Measurements from ENCODE around the gene ZNF235. TPM values are rescaled to one million over a fixed set of nuclear protein-coding genes. Genes with fewer than 3 reads are reported as not detected.

Gene ZNF235
- polyA plus RNA-seq, 1 donor from 2014 or later = 3.1 TPM

Other genes with a start within 250 kb of the ZNF235 start
- gene ZNF284, start 232.9 kb downstream of the ZNF235 start, polyA plus RNA-seq = 0.69 TPM
- 12.4 TPM for gene ZNF224, start 210.7 kb downstream of the ZNF235 start, polyA plus RNA-seq
- 1.9 TPM for gene ZNF225, start 191.6 kb downstream of the ZNF235 start, polyA plus RNA-seq
- gene ZNF234, start 163.5 kb downstream of the ZNF235 start, polyA plus RNA-seq = 8.6 TPM
- gene ZNF226, start 139.9 kb downstream of the ZNF235 start, polyA plus RNA-seq = 24.2 TPM
- 16.4 TPM for gene ZNF227, start 92.5 kb downstream of the ZNF235 start, polyA plus RNA-seq
- gene ZNF233, start 45.1 kb downstream of the ZNF235 start, polyA plus RNA-seq = 1.2 TPM
- gene ZNF112, start 51.7 kb upstream of the ZNF235 start, polyA plus RNA-seq = not detected
- 2.1 TPM for gene ZNF285, start 96.6 kb upstream of the ZNF235 start, polyA plus RNA-seq
- gene ZNF229, start 143.4 kb upstream of the ZNF235 start, polyA plus RNA-seq = 1.4 TPM
- 11.0 TPM for gene ZNF180, start 195.5 kb upstream of the ZNF235 start, polyA plus RNA-seq
- not detected for gene CEACAM20, start 224.7 kb upstream of the ZNF235 start, polyA plus RNA-seq